HUES48 (cell line): ENCODE results near the gene AGTRAP.

Experiments used
- H3K27ac ChIP-seq: one replicate; pipeline ENCODE4 v1.7.0; 2013; ENCODE audit warnings: low read depth, low read length, inconsistent platforms
- H3K27me3 ChIP-seq: 2 replicates; pipeline ENCODE4 v1.6.1; 2013; ENCODE audit warnings: mild to moderate bottlenecking, low read length; ENCODE audit not compliant: control insufficient read depth, insufficient read depth
- H3K36me3 ChIP-seq: 2 replicates; pipeline ENCODE4 v1.6.1; 2013; ENCODE audit warnings: low read length; ENCODE audit not compliant: control insufficient read depth, insufficient read depth
- H3K4me1 ChIP-seq: 2 replicates; pipeline ENCODE4 v1.6.1; 2013; ENCODE audit warnings: mild to moderate bottlenecking, low read length; ENCODE audit not compliant: control insufficient read depth, insufficient read depth
- H3K4me3 ChIP-seq: 2 replicates; pipeline ENCODE4 v1.5.1; 2013; ENCODE audit warnings: mild to moderate bottlenecking, low read depth, low read length
- H3K9ac ChIP-seq: 2 replicates; pipeline ENCODE4 v1.6.1; 2013; ENCODE audit warnings: mild to moderate bottlenecking, low read depth, low read length, moderate library complexity
- H3K9me3 ChIP-seq: 2 replicates; pipeline ENCODE4 v1.6.1; 2013; ENCODE audit warnings: low read length; ENCODE audit not compliant: control insufficient read depth, insufficient read depth

Gene AGTRAP

GRCh38 chr1:11793819-11794218 is 57.9 kb downstream of the AGTRAP start:
- H3K4me1 ChIP-seq = no peaks in the 10 kb centered on the region
- peaks cover 64% of the 10 kb centered on the region for H3K36me3 ChIP-seq
- H3K27me3 ChIP-seq = no peaks in the 10 kb centered on the region
- H3K4me3 ChIP-seq = no peak overlapping the region
- H3K9ac ChIP-seq = no peak overlapping the region
- no peaks in the 10 kb centered on the region for H3K9me3 ChIP-seq
- no peak overlapping the region for H3K27ac ChIP-seq

GRCh38 chr1:11794446-11795237 is 58.7 kb downstream of the AGTRAP start:
- Histone ChIP-seq H3K9me3 (no peaks in the 10 kb centered on the region), H3K4me3 (no peak overlapping the region), H3K4me1 (no peaks in the 10 kb centered on the region), H3K27ac (no peak overlapping the region), H3K27me3 (no peaks in the 10 kb centered on the region), H3K9ac (no peak overlapping the region), H3K36me3 (peaks cover 62% of the 10 kb centered on the region)

- Histone ChIP-seq H3K9ac (no peak overlapping the region), H3K4me1 (no peaks in the 10 kb centered on the region), H3K4me3 (no peak overlapping the region), H3K27ac (no peak overlapping the region), H3K27me3 (no peaks in the 10 kb centered on the region), H3K36me3 (peaks cover 61% of the 10 kb centered on the region), H3K9me3 (no peaks in the 10 kb centered on the region)
These were observed 59.4 kb downstream of the AGTRAP start for GRCh38 chr1:11795238-11795890.

- no peak overlapping the region for H3K9ac ChIP-seq
- no peaks in the 10 kb centered on the region for H3K9me3 ChIP-seq
- H3K4me3 ChIP-seq = no peak overlapping the region
- H3K27ac ChIP-seq = no peak overlapping the region
- no peaks in the 10 kb centered on the region for H3K27me3 ChIP-seq
- H3K36me3 ChIP-seq = peaks cover 61% of the 10 kb centered on the region
- no peaks in the 10 kb centered on the region for H3K4me1 ChIP-seq
These were observed 60.3 kb downstream of the AGTRAP start for GRCh38 chr1:11796036-11796828.

GRCh38 chr1:11797525-11798216 is 61.7 kb downstream of the AGTRAP start:
- Histone ChIP-seq H3K4me3 (no peak overlapping the region), H3K9me3 (no peaks in the 10 kb centered on the region), H3K27ac (no peak overlapping the region), H3K4me1 (peaks cover 7% of the 10 kb centered on the region), H3K9ac (no peak overlapping the region), H3K36me3 (peaks cover 56% of the 10 kb centered on the region), H3K27me3 (no peaks in the 10 kb centered on the region)

GRCh38 chr1:11799099-11799498 is 63.2 kb downstream of the AGTRAP start:
- no peak overlapping the region for H3K27ac ChIP-seq
- H3K9ac ChIP-seq = no peak overlapping the region
- no peaks in the 10 kb centered on the region for H3K9me3 ChIP-seq
- H3K36me3 ChIP-seq = peaks cover 49% of the 10 kb centered on the region
- no peaks in the 10 kb centered on the region for H3K27me3 ChIP-seq
- H3K4me3 ChIP-seq = no peak overlapping the region
- H3K4me1 ChIP-seq = peaks cover 19% of the 10 kb centered on the region

- Histone ChIP-seq H3K36me3 (peaks cover 41% of the 10 kb centered on the region), H3K27me3 (no peaks in the 10 kb centered on the region), H3K9me3 (no peaks in the 10 kb centered on the region), H3K4me3 (no peak overlapping the region), H3K9ac (no peak overlapping the region), H3K4me1 (peaks cover 25% of the 10 kb centered on the region), H3K27ac (no peak overlapping the region)
These were observed 64.0 kb downstream of the AGTRAP start for GRCh38 chr1:11799896-11800295.

GRCh38 chr1:11800391-11800755 is 64.4 kb downstream of the AGTRAP start:
- Histone ChIP-seq H3K36me3 (peaks cover 36% of the 10 kb centered on the region), H3K27ac (no peak overlapping the region), H3K9me3 (no peaks in the 10 kb centered on the region), H3K4me1 (peaks cover 25% of the 10 kb centered on the region), H3K9ac (no peak overlapping the region), H3K27me3 (no peaks in the 10 kb centered on the region), H3K4me3 (no peak overlapping the region)
